ENCODE results near the gene BAG1.

BAG1 gene

DNA sequence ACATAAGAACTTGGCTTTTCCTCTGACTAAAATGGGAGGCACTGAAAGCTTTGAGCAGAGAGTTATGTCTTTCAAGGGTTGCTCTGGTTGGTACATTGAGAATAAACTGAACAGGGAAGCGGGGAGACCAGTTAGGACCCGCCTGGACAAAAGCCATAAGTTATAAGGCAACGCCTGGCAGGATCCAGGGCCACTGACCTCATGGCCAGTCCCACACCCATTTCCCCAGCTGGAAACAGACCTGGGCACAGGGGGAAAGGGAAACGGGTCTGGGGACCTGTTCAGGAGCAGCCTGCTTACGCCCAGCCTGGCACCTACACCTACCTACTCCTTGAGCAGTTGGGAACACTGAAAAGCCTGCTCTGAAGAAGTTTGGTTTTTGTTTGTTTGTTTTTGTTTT, 23.2 kb downstream of the BAG1 start:
- DNase-seq: no peak

DNA sequence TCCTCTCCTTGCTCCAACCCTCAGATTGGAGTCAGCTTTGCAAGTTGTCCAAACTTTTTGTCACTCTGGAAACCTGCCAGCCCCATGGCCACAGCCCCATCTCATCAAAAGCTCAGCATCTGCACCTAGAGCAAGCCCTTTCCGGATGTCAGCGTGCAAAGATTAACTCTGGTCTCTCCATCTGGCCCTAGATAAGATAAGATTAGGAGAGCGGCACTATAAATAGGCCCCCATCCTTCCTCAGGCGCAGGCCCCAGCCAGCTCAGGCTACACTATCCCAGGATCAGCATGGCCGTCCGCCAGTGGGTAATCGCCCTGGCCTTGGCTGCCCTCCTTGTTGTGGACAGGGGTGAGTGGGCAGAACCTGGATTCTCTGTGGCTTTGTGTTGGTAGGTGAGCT, 24.6 kb downstream of the BAG1 start, which contains the start of gene SPINK4:
TSS of gene SPINK4 (plus strand) at position 247 of the 400 bp plus-strand sequence. CDS start at position 289, 42 bp downstream.
- DNase-seq: no peak

- DNase-seq: no peak
These were observed 27.9 kb downstream of the BAG1 start for GRCh38 chr9:33236571-33236970.

- no peak for DNase-seq
These were observed 29.7 kb downstream of the BAG1 start for GRCh38 chr9:33234511-33235467.

DNA sequence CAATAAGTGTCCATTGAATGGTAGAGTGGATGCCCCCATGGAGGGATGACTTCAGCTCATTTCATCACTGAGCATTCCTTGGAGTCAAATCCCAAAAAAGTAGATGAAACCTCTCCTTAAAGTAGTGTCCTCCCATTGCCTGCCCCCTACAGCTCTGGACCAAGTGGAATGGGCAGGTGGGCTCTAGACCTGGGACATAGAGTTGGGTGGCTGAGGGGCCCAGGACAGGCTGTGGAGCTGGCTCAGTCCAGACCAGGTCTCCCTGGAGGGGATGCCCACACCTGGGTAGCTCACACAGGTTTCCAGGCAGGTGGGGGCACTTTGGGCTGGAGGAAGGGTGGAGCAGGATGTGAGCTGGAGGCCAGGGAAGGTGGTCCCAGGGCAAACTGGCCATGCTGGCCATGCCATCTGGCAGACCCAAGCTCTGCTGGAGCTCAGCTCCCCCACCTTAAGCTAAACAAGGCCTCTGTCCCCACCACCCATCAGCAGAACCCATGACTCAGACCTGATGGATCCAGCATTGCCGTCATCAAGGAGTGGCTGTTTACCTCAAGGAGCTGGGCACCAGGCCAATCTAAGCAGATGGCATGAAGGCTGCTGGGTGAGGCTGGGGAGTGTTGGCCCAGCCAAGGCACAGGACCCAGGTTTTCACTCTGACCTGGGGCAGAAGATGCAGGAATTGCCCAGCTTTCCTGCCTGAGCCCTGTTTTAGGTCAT, 30.7 kb downstream of the BAG1 start:
- DNase-seq: no peak

DNA sequence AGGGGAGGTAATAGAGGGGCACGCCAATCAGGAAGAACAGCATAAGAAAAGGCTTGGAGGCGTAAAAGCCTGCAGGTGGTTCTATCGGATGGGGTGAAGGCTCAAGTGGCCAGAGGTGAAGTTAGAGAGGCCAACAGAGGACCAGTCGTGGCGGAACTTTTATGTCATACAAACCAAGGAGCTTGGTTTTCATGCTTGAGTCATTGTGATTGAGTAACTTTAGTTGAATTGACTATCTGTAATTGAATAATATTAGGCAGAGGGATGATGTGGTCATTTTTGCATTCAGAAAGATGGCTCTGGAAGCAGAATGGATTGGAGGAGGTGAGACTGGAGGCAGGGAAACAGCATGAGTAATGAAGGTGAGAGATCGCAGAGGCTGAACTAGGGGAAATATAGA, 31.7 kb downstream of the BAG1 start:
- DNase-seq: no peak

GRCh38 chr9:33231623-33231942, 32.9 kb downstream of the BAG1 start:
- no peak for DNase-seq

GRCh38 chr9:33230756-33231622, 33.5 kb downstream of the BAG1 start:
- no peak for DNase-seq

- DNase-seq: no peak
These were observed 35.0 kb downstream of the BAG1 start for GRCh38 chr9:33229359-33230114.

DNA sequence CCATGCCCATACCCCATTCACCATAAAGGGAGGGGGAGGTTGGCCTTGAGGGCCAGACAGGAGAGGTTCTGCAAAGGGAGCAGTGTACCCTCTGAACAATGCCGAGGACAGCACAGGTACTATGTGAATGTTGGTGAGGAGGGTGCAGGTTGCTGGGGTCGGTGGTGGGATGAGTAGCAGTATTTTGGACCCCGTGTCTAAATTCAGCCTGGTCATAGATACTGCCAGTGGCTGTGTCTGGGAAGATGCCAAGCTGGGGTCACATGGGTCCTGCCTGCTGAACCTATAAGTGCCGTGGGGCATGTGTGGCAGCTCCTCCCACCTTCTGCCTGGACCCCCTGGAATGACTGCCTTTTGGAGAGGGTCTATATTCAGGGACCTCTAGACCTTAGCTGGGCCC, 35.9 kb downstream of the BAG1 start:
- no peak for DNase-seq

DNA sequence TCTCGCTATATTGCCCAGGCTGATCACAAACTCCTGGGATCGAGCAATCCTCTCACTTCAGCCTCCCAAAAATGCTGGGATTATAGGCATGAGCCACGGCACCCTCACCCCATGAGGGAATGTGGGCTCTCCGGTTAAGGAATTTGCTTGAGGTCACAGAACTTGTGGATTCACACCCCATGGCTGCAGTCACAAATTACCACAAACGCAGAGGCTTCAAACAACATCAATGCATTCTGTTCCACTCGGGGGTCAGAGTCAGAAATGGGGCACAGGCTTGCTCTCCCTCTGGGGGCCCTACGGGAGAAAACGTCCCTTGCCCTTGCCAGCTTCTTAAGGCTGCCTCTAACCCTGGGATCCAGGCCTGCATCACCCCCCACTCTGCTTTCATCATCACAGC, 36.8 kb downstream of the BAG1 start:
- DNase-seq: no peak

DNA sequence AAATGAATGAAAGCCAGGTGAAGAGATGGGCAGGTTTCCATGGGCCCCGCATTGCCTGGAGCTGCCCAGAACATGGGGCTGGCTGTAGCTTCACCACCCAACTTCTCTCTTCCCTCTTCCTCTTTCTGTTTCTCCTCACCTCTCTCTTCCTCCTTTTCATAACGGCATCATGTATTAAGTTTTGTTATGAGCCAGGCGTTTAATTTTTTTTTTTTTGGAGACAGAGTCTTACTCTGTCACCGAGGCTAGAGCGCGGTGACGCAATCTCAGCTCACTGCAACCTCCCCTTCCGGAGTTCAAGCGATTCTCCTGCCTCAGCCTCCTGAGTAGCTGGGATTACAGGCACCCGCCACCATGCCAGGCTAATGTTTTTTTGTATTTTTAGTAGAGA, 37.5 kb downstream of the BAG1 start:
- no peak for DNase-seq

DNA sequence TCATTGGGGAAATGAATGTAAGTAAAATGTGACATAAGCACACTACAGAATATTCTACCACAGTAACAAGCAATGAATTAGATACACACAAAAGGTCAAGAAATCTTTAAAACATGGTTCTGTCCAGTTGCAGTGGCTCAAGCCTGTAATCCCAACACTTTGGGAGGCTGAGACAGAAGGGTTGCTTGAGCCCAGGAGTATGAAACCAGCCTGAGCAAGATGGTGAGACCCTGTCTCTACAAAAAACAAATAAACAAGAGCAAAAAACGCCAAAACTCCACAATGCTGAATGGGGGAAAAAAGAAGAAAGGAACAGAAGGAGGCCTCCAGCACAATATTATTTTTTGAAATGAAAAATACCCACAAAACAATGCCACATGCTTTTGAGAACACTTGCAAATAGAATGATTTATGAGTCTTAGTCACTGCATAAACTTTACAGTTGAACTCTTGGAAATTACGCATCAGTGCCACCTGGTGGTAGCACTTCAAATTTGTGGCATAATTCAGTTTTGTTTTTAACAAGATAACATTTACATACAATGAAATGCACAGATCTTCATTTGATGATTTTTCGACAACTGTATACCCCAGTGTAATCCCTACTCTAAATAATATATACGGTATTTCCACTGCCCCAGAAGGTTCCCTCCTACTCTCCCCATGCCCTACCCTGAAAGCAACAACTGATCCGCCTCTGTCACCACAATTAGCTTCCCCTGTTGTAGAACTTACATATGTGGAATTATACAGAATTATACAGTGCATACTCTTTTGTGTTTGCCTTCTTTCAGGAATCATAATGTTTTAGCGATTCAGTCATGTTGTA, 39.0 kb downstream of the BAG1 start:
- DNase-seq: peak; percentile 70

DNA sequence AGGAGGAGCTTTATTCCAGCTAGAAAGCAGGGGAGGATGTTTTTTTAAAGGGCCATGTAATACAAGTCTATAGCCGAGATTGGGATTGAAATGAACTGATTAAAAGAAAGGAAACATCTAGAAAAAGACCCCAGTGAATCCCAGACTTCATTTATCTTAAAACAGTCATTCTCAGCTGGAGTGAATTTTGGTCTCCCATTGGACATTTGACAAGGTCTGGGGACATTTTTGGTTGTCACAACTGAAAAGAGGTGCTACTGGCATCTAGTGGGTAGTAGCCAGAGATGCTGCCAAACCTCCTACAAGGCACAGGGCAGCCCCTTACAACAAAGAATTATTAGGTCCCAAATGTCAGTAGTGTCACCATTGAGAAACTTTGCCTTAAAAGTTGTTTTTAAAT, 40.8 kb downstream of the BAG1 start:
- DNase-seq: no peak

DNA sequence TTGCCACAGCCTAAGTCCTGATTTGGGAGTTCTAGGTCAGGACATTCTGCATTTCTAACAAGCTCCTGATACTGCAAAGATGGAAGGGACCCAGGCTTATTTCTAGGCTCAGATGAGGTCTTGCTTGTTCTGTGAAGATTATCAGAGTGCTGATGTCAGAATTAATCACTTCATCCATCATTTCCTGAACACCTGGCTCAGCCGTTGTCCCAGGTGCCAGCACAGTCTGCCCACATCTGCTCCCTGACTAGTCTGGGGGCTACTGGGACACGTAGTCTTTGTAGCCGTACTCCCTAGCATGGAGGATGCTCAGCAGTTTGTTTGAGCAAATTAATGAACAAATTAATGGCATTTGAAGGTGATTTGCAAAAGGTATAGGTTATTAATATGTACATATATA, 42.5 kb downstream of the BAG1 start:
- no peak for DNase-seq

DNA sequence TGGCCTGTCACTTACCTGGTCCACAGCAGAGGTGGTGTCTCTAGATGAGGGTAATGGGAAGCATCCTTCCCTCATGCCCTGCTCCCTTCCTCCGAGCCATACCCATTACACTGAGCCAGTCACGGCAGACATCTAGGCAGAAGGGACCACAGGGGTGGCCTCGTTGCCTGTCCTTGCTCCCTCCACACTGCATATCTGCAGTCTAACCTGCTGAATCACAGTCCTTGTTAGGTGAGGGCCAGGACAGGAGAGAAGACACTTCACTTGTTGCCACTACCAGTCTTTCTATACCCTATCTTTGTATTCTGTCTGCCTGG, 43.0 kb downstream of the BAG1 start:
- DNase-seq: no peak

GRCh38 chr9:33220681-33221567, 43.6 kb downstream of the BAG1 start:
- DNase-seq: no peak

GRCh38 chr9:33211695-33212393, 52.7 kb downstream of the BAG1 start:
- no peak for DNase-seq

GRCh38 chr9:33210006-33210715, 54.3 kb downstream of the BAG1 start:
- no peak for DNase-seq
